DMS53 treated with DMSO at 0.1 percent for 48 hours (cell line): ENCODE data around the gene PRR5L.

Experiments used
- DNase-seq: peaks from one replicate; lab custom pipeline; 2025; ENCODE audit not compliant: unreplicated experiment; lab: John Stamatoyannopoulos, UW

PRR5L gene

DNA sequence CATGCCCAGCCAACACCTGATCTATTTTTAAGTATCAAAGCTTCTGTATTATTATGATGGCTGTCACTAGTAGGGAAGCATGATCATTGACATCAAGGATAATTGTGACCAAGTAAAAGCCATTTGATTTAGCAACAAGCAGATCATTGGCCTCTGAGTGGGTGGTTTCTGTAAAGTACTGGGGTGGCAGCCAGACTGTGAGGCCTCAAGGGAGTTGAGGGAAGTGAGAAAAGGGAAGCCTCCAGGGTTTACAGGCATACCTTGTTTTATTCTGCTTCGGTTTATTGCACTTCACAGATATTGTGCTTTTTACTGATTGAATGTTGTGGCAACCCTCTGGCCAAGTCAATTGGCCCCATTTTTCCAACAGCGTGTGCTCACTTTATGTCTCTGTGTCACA, 60.1 kb downstream of the PRR5L start:
- no peak for DNase-seq

DNA sequence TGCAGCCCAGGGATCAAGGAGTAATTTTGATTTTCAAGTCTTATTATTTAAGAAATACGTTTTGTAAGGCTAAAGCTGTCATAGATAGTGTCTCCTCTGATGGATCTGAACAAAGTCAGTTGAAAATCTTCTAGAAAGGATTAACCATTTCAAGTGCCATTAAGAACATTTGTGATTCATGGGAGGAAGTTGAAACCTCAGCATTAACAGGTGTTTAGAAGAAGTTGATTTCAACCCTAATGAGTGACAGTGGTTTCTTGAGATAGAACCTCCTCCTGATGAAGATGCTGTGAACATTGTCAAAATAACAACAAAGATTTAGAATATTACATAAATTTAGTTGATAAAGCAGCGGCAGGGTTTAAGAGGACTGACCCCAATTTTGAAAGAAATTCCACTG, 61.7 kb downstream of the PRR5L start:
- DNase-seq: no peak

DNA sequence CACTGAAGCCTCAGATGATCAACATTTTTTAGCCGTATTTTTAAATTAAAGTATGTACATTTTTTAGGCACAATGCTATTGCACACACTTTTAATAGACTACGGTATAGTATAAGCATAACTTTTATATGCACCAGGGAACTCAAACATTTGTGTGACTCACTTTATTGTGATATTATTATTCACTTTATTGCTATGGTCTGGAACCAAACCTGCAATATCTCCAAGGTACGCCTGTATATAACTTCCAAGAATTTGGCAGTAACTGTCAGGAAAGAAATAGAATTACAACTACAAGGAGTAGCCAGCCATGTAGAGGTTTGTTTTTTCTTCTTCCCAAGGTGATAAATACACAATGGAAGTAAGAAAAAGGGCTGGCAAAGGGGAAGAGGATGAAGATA, 62.3 kb downstream of the PRR5L start:
- DNase-seq: no peak

DNA sequence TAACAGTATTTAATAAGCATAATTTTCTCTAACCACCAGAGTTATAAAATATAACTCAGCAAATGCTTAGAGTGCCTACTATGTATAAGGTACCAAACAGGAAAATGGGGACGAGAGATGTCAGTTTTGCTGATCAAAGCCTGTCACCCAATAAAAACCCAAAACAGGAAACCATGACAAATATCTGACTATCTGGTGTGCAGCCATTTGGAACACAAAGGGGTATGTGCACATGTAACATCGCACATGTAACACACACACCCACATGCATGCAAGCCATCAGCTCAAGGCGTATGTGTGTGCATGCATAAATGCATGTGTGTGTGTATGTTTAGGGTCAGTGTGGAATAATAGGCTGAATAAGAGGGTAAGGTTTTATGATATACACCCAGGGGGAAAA, 64.2 kb downstream of the PRR5L start:
- DNase-seq: no peak

DNA sequence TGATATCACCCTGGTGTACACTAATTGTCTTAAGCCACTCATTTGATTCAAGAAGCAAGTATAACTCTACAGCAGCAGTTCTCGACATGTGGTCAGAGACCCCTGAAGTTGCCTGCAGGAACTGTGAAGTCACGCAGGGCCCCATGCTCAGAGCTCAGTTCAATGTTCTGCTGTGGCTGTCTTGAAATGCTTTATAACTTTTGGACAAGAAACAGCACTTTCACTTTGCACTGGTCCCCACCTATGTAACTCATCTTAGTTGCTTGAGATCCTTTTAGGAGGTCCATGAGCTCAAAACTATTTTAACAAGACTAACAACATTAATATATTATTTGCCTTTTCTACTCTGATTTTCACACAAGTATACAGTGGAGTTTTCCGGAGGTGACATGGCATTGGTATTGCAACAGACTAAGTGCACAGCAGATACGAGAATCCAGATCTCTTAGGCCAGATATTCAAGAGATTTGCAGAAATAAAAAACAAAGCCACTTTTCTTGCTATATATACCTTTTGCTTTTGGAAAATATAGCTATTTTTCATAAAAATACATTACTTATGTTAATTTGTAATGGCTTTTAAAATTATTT, 64.8 kb downstream of the PRR5L start:
- DNase-seq: no peak

DNA sequence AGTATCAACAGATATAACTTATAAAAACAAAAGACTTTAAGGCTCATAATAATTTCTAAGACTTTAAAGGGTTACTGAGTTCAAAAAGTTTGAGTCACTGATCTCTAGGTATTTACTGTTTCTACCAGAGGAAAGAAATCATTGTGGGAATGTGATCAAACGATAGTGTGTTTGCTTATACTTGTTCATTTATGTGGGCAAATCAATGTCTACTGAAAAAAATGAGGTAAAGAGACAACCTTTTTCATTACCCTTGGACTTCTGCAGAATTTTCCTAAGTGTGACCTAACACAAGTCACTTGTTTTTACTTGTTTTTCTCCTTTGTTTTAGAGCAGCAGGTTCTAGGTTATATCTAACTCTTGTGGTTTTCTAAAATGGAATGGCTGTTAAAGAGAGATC, 65.4 kb downstream of the PRR5L start:
- no peak for DNase-seq

DNA sequence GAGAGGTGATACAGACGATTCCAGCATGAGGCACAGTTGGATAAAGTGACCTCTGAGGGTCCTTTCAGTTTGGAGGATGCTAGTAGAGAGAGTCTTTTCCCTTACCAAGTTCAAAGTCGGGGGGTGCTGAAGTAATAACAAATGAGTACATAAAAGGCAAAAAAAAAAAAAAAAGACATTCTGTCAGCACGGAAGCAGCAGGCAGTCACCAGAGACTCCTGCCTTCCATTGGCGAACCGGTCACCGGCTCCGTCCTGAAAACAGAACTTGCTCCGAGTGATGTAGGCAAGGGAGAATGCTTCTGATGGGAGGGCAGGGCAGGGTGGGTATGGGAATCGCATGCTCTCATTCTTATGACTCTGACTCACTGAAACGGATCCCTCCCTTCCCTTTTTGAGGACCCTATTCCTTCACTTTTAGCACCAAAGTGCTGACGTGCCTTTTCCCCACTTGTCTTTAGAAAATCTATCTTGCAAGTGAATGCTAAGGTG, 65.9 kb downstream of the PRR5L start:
- DNase-seq: no peak

DNA sequence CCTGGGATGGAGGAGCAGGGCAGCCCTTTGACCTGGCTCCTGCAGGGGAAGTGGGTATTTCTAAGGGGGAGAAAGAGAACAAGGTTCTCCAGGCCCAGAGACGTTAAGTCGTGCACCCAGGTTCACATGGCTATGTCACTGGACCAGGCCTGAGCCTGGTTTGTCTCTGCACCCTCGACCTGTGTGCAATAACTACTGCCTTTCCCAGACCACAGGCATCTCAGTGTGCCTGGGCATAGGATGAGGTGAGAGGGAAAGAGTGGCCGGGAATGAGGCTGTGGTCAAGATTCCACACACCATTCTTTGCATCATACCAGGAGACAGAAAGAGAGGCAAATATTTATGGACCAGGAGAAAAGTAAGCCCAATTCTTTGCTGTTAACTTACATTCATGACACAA, 66.8 kb downstream of the PRR5L start:
- DNase-seq: no peak

DNA sequence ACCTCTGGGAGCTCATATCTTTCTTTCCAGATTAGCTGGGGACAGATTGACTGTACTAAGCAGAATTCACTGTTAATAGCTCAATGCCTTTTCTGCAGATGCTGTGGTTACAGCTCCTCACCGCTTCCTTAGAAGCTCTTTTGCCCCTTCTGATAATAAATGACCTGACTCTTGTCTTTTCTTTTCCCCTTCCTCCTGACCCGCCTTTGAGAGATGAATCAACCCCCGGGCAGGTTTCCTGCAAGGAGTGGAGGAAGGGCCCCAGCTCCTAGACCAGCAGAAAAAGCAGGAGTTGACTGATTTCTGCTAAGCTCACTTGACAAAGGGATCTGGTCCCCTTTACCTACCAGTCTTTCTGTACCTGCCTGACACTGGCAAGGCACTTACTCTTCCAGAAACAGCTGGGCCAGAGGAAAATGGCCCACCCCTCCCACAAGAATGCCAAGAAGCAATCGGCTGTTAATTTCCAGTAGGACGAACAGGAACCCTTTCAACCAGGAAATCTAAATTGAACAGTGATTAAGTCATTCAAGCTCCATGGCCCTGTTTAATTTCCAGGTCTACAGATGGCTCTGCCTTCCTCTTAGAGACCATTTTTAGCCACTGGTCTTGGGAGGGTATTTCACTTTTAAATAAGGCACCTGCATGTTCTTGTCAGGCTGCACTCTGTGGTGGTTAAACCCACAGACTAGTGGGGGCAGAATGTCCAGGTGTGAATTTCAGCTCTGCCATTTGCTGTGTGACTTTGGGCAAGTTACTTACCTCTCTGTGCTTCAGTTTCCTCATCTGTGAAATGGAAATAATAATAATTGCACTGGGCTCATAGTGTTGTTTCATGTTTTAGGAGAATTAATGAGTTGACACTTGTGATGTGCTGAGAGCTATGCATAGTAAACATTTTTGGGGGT, 67.5 kb downstream of the PRR5L start:
- DNase-seq: no peak

DNA sequence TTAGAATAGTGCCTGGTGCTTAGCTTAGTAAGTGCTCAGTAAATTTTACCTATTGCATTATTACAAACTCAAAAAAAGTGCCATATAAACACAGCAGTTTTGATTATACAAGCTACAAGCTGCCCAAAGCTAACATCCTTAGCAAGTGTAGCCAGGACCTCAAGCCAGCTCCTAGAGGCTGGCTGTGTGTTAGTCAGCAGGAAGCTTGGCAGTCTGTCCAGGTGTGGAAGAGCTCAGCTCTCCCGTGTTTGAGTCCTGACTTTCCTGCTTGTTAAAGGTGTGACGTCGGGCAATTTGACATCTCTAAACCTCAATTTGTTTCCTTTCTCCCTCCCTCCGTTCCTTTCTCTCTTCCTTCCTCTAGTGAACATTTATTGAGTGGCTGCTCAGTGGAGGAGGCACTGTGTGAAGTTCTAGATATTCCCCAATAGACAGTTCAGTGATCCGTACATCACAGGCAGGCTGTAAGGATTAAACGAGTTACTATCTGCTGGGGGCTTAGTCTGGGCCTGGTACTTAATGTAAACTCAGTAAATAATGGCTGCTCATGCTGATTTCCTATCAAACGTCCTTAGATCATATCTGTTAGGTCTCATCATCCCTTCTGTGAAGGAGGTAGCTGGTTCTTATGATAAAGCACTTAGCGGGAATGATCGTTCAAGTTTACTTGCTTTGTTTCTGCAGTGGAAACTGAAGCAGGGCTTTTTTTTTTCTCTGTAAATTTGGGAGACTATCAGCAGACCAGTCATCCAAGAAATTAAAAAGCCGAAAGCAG, 68.7 kb downstream of the PRR5L start:
- no peak for DNase-seq

DNA sequence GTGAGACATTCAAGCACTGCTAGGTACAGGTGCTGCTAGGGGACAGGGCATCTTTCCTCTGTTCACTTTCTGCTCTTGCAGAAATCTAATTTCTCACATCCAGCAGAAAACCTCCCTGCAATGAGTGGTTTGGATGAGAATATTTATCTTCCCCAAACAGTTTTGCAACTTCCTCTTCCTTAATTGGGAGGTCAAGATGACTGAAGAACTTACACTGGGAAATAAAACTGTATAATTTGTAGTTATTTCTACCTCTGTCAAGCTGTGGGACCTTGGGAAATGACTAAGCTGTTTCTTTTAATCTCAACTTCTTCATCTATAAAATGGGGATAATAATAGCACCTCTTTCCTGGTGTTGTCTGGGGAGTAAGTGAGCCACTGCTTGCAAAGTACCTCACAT, 69.8 kb downstream of the PRR5L start:
- DNase-seq: no peak

DNA sequence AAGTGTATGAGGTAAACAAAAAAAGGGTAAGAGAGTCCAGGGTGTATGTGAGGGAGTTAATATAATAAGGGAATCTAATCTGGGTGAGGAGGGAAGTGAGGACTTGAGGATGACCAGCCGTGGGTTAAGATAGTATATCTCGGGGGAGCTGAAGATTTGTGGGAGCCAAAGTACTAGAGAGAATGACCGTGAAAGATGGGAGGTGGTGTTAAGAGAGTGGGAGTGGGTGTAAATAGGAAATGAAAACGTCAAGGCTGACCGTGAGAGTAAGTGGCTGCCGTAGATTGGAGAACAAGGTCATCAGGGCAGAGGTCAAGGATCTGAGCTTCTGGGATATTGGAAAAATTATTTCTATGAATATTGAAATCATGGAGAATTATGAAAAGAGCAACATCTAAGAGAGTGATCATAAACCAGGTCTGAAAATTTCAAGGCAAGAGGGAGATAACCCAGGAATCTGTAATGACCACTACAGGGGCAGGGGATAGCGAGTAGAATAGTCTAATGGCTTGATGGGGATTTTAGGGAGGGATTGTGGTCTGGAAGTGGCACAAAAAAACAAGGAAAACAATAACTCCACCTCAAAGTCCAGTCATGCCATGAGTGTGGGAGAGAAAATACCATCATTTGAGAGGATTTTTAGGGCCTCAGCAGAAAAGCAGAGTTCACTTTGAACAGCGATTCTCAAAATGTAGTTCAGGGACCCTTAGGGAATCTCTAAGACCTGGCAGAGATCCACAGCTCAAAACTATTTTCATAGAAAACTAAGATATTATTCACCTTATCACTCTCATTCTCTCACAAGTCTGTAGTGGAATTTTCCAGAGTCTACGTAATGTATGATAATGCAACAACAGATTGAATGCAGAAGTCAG, 72.0 kb downstream of the PRR5L start:
- DNase-seq: peak; percentile 26

DNA sequence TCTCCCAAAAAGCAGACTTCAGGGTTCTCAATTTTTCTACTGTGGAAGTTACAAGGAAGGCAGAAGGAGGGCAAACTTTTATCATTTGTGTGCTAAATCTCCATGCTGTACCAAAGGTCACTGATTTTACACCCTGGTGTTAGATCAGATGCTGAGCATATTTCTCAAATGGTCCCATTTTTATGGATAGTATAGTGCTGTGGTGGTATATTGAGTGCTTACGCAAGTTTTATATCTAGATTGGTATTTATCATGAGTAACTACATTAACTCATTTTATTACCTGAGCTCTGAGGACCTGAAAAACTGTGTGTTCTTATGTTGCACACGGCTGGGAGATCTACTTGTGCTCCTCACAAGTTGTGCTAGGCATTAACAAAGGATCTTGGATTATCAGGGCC, 75.1 kb downstream of the PRR5L start:
- no peak for DNase-seq

DNA sequence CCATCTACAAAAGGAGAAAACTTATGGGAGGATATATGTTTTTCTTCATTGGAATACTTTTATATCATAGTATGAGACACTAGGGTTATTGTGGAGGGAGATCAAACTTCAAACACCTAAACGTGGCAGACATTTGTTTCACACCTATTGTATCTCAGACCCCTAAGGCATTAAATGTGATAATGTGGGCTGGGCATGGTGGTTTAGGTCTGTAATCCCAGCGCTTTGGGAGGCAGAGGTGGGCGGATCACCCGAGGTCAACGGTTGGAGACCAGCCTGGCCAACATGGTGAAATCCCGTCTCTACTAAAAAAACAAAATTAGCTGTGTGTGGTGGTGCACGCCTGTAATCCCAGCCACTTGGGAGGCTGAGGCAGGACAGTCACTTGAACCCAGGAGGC, 75.5 kb downstream of the PRR5L start:
- DNase-seq: no peak

DNA sequence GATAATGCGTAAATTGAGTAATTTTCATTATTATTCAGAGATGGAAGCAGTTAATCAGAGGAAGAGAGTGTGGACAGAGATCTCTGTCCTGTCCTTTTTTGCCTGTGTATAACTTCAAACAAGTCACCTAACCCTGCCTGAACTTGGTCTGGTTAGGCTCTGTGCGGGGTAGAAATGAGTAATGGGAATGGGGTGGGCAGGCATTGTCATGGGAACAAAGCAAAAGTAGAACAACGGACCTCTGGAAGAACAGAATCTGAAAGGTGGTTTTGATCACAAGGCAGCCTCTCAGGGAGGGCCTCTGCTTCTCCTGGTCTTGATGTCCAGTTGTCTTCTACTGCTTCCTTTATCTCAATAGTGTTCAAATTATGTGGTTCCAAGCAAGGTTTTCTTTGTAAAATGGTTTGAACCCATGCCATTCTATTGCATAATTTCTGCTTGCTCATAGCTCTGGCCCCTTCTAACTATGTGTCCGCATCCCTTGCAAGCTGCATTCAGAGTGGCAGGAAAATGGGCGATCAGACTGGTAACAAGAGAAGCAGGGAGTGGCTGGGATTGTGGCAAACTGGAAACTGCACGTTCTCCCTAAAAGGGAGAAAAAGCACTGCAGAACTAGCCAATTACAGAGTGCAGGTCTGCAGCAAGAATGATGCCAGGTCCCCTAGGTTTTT, 76.1 kb downstream of the PRR5L start:
- no peak for DNase-seq

DNA sequence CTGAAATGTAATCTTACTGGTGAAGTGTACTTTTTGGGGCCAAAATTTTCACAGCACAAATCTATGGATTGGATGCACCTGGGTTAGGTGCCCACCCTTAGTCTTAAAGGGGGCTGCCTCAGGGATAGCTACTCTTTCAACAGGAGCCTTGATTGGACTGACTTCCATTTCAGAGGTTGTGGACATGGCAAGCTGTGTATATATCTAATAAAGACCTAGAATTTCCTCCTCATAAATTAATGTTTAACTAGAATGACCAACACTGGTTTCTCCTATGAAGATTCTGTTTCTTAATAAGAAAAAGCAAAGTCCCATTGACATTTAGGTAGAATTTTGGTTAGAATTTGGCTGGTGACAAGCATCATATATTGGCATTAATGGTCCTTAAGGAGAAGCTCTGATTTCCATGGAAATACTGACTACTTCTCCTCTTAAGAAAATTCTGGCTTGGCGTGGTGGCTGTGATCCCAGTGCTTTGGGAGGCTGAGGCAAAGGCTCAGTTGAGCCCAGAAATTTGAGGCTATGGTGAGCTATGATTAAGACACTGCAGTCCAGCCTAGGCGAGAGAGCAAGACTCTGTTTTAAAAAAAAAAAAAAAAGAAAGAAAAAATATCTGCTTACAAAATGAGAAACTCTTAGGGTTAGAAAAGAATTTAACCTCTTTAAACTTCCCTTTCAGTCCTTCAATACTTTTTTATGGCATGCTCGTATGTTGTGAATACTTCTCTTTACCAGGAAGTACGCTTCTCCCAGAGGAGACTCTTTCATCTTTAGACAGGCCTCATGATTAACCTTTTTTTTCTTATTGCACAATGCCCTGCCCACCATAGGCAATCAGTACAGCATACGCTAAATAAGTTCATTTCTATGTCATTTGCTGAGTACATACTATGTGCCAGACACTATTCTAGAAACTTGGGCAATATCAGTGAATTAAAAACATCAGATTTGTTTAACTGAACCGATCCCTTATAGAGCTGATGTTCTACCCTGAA, 77.2 kb downstream of the PRR5L start:
- no peak for DNase-seq

DNA sequence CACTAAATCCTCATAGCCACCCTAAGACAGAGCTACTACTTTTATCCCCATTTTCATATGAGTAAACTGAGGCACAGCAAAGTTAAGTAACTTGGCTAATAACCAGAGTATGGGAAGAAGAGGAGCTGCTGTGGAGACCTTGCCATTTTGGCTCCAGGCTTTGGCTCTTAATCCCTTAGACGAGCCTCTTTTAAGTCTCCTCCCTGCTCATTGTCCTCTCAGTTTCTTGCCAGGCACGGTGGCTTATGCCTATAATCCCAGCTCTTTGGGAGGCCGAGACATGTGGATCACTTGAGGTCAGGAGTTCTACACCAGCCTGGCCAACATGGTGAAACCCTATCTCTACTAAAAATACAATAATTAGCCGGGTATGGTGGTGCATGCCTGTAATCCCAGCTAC, 78.6 kb downstream of the PRR5L start:
- DNase-seq: no peak

DNA sequence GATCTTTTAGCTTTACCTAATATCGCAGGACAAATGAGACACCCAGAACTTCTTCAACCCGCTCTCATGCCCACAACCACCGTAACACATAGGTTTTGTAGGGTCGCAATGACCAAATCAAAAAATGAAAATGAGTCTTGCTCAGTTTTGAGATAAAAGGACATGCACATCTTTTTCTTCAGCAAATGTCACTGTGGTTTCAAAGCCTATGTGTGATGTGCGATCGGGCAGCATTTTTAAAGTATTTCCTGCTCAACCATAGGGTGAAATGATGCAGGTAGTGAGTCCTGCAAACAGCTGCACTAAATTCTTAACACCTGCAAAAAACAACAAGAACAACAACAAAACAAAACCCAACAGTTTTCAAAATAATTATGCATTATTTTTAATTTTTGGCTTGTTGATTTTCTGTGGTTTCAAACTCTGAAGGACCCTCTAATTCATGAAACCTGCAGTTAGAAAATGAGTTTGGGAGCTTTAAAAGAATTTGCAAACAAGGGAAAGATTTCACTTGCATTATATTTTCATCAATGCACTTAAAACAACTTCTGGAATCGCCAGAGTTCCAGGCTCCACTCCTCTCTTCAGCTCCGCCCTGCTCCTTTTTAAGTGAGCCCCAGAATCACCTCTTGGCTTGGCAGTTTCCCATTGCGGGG, 79.4 kb downstream of the PRR5L start:
- DNase-seq: no peak
